Stimulated activated CD8-positive, alpha-beta memory T cell treated with anti-CD3 and anti-CD28 coated beads, Interleukin-15, amount 100 ng/mL, for 4 hours (primary cell): Measurements from ENCODE around the gene RGS9BP.
"Not testable (repeated sequence)": the region's sequence is repeated elsewhere in the genome, so short reads cannot be mapped to it uniquely, and the experiment has no call there.

ENCODE experiments used
- DNase-seq, 2 donors: peaks; one replicate each; pipeline ENCODE4 v3.0.0-alpha.2; 2020; ENCODE audit warnings: low read depth in 2 of 2

RGS9BP gene

DNA sequence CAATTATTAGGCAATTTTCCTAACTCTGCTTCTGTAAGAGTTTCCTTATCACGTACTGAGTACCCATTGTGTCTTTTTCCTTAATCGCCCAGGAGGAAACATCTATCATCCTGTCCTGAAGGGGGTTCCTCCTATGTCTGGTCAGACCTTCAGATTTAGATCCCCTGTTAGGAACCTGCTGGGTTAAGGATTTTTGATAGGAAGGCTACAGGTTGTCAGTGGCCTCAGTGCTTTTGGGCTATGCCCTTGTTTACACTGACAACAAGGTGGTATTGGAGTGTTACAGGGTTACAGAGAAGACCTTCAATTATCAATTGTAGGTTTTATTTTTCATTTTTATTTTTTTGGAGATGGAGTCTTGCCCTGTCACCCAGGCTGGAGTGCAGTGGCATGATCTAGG is 19.2 kb downstream of the RGS9BP start:
- not testable (repeated sequence) for DNase-seq

DNA sequence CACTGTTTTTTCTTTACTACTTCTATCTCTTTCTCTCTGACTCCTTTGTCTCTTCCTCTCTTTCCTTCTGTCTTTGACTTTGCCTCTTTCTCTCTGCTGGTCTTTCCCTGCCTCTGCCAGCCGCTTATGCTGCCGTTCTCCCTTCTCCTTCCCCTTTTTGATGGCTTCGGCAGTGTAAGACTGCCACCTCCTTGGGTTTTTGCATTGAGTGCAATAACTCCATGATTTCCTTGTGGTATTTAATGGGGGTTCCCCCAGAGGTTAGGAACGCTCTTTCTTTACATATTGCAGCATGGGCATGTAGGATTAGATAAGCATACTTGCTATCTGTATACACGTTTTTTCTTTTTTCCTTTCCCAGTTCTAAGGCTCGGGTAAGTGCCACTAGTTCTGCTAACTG is 19.9 kb downstream of the RGS9BP start:
- DNase-seq, result not testable (repeated sequence)

DNA sequence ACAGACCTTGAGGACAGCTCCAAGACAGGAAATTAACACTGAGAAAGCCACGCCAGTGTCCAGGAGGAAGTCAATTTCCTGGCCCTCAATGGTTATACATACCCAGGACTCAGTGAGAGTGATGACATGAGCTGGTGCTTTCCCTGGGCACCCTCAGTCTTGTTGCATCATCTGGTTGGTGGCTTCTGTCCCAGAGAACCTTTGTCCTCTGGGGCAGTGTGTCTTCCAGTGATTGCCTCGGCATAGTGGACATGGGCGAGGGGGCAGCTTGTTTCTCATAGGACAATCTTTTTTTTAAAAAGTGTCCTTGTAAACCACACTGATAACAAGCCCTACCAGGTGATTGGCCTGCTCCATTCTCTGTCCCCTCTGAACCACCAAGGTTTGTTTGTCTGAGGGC is 21.1 kb downstream of the RGS9BP start:
- not testable (repeated sequence) for DNase-seq

DNA sequence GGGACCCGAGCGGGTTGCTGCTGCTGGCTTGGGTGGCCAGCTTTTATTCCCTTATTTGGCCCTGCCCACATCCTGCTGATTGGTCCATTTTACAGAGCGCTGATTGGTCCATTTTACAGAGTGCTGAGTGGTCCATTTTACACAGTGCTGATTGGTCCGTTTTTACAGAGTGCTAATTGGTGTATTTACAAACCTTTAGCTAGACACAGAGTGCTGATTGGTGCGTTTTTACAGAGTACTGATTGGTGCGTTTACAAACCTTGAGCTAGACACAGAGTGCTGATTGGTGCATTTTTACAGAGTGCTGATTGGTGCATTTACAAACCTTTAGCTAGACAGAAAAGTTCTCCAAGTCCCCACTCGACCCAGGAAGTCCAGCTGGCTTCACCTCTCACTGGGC is 24.5 kb downstream of the RGS9BP start:
- not testable (repeated sequence) for DNase-seq

DNA sequence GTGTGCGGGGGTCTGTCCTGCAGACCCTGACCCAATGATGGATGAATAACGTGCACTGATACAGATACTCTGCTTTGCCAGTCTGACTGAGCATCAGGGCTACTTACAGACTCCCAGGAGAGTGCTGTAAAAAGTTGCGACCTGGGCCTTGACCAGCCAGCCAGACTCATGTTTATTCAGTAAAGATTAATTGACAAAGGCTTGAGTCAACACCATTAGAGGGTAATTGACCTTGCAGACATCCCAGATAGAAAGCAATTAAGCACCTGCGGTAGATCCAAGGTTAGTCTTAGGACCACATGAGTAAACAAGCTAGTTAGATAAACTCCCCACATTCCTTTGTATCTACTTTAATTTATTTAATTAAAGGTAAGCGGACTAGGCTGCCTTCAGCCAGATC is 26.4 kb downstream of the RGS9BP start:
- DNase-seq, result no peak

DNA sequence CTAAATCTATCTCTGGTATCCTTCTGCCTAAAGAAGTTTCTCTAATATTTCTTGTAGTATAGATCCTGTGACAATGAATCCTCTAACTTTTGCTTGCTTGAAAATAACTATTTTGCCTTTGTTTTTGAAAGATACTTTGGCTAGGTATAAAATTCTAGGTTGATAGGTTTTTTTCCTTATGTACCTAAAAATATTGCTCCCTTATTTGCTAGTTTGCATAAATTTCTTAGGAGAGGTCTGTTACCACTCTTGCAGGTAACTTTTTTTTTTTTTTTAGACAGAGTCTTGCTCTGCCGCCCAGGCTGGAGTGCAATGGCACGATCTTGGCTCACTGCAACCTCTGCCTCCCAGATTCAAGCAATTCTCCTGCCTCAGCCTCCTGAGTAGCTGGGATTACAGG is 28.4 kb downstream of the RGS9BP start:
- not testable (repeated sequence) for DNase-seq

DNA sequence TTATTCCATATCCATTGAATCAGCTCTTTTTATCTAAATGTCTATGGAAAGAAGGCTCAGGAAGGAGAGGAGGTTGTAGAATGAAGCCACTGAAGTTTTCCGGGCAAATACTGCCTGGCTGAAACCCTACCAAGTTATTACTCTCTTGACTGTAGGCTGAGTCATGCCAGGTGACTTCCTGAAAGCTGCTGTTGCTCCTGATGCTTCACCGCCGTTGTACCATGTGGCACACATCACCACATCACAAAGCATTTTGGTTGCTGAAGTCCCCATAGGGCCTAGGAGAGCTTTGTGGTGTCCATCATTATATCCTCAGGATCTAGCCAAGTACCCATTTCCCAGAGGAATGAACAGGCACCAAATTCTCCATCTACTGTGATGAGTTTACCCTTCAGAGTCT is 32.8 kb downstream of the RGS9BP start:
- no peak for DNase-seq

DNA sequence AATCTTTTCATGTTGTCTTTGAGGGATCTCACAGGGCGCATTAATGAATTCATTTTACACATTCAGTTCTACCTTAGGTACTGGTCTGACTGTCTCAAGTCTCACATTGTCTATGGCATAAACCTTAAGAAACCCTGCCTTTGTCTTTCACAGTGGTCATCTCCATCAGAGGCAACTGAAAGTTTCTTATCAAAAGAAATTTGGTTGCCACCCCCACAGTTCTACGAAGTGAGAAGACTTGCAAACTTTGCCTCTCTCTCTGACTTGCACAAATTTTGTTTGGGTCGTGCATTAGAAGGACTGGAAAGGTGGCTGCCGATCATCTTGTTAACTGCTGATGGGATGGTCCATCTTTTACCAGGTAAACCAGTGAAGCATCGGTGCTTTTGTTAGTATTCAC is 33.4 kb downstream of the RGS9BP start:
- DNase-seq, result no peak

DNA sequence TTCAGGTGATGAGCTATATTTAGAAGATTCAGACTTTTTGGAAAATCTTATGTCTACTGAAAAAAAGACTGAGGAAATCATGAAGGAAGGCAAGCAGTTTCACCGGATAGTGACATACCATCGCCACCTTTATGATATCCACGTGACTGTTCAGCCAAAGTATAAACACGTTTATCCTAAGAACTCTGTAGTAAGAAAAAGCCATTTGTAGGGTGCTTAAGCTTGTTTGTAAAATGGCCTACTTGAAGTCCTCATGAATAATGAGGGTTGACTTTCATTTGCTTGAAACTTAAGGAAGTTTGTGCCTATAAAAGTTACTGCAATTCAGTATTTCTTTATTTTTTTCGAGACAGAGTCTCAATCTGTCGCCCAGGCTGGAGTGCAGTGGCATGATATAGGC is 36.1 kb downstream of the RGS9BP start:
- DNase-seq, result no peak

DNA sequence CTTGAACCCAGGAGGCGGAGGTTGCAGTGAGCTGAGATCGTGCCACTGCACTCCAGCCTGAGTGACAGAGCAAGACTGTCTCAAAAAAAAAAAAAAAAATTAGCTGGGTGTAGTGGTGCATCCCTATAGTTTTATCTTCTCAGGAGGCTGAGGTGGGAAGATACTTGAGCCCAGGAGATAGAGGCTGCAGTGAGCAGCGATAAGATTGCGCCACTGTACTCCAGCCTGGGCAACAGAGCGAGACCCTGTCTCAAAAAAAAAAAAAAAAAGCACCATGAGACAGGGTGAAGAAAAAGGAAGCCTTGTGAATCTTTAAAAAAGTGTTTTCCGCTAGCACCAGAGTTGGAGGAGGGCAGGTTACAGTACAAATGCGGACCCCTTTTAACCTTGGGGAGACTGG is 40.6 kb downstream of the RGS9BP start:
- DNase-seq, result not testable (repeated sequence)

DNA sequence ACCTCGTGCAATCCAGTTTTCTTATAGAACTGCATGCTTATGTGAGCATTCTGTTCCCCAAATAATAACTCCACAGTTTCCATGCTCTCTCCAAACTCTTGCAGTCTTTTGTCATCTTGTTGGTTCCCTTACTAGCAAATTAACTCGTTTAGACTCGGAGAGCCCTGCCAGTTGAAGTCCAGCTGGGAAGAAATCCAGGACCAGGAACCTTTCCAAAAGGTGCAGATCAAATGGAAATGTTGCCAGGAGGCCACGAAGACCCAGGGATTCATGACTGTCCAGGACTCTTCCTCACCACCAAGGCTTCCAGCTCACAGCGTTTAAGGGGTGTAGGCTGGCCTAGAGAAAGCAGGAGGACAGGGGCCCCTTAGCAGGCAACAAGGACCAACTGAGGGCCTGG is 41.8 kb downstream of the RGS9BP start:
- no peak for DNase-seq

DNA sequence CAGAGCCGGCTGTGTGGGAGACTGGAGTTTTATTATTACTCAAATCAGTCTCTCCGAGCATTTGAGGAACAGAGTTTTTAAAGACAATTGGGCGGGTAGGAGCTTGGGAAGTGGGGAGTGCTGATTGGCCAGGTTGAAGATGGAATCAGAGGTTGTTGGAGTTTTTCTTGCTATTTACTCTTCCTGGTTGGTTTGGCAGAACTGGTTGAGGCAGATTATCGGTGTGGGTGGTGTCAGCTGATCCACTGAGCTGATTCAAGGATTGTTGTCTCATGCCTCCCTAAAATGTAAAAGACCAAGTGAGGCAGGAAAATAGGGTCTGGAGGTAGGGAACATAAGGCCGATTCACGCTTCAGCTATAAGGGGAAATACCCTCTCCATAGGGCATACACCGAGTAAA is 42.6 kb downstream of the RGS9BP start:
- DNase-seq, result no peak

DNA sequence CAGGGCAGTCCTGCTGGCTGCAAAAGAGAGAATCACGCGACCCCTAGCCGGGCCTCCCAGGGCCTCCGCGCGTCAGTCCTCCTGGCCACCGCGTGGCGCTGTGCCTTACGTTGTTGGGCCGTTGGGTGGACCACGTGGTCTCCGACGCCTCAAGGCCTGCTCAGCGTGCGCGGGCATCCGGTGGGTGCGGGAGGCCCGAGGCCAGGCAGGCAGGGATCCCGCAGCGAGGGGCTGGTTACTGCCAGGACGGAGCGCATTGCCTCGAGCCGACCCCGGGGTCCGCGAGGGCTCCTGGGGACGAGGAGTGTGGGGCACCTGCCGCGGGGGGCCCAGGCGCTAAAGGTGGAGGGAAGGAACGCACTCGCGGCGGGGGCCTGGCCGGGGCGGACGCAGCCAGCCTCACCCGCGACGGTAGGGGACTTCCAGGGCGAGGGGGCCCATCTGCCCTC is 44.0 kb downstream of the RGS9BP start, which contains the start of gene TDRD12:
Gene TDRD12, plus strand, starts transcription at position 157 of the 449 bp plus-strand sequence. CDS start 306 bp downstream, outside the sequence.
- no peak for DNase-seq

DNA sequence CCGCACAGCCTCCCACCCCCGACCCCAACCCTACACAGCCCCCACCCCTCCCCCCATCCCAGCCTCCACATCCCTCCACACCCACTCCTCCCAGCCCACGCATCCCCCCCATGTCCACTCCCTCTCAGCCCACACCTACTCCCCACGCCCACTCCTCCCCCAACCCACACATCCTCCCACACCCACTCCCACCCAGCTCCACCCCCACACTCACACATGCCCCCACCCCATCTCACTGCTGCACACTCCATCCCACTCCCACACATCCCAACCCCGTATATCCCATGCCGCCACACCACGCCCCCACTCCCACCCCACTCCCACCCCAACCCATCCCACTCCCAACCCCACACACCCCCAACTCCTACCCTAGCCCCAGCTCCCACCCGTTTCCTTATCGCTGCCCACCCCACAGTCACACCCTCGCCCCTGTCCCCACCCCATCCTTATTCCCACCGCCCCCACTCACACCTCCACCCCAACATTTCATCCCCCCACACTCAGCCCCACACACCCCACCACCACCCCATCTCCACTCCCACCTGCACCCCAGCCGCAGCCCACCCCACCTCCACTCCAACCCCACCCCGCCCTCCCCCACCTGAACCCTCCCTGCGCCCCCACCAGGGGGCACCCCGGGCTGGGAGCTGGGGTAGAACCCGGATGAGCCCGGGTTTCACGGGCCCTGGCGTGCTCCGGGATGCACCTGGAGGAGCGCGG is 44.7 kb downstream of the RGS9BP start:
- no peak for DNase-seq

DNA sequence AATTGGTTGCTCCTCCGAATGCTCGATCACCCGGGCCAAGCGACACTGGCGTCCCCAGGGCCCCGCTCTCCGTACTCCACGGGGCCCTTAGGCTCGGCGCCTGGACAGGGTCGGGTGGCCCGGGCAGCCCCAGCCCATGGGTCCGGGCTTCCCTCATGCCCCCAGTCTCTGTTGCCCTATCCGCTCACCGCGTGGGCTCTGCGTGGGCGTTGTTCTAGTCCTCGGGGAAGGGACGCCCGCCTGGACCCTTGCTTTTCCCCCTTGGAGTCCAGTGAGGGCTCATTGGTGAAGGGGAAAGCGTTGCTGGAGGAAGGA is 45.2 kb downstream of the RGS9BP start:
- no peak for DNase-seq
